ENCODE data around the gene TRMT10A.

TRMT10A gene, protein sequence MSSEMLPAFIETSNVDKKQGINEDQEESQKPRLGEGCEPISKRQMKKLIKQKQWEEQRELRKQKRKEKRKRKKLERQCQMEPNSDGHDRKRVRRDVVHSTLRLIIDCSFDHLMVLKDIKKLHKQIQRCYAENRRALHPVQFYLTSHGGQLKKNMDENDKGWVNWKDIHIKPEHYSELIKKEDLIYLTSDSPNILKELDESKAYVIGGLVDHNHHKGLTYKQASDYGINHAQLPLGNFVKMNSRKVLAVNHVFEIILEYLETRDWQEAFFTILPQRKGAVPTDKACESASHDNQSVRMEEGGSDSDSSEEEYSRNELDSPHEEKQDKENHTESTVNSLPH

DNA sequence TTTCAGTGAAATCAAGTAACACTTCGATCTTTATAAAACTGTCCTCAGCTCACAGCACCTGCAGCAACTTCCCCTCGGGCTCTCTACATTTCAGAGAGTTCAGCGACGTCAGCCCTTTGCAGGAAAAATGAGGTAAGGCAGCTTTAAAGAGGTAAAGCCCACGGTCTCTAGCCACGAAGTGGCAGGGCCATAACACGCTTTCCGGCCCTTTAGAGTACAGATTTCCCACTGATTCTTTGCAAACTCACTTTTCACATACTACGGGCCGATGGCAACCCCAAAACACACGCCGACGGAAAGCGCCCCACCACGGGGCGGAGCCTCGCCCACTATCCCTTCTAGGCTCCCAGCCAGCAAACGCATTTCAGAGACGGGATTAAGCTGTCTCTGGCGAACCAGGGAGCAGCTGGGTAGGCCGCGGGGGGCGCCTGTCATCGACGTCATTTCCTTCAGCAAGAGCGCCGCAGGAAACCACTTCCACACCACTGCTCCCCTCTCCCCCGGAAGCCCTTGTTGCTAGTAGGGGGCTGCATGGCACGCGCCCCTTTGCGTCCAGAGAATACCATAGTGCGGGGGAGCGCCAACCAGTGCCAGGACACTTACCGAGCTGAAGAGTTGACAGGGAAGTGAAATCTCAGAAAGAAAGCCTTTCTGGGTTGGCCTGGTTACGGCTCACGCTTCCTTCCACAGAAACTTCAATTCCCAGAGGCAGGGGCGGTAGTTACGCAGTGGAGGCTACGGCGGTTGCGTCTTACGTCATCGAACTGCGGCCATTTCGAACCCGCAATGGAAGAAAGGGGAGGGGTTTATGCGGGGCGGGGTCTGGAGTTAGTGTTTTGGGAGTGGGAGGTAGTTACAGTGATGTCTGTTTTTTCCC is at the start of gene TRMT10A:
TSS of gene TRMT10A (minus strand) at position 730 of the 877 bp plus-strand sequence. CDS start 4,701 bp downstream, outside the sequence.
- peak; percentile 58 for DNase-seq

DNA sequence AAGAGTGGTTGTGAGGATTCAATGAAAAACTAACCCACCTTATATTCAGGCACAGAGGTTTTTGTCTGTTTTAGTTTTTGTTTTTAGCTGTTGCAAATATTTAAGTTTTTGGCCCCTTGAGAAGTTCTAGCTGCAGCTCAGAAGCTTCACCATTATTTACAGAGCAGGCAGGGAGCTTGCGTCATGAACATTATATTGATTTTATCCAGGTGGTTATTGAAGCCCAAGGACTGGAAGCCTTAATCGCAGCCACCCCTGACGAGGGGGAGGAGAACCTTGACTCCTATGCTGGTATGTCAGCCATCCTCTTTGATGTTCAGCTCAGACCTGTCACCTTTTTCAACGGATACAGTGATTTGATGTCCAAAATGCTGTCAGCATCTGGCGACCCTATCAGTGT is 48.9 kb upstream of the TRMT10A start:
- DNase-seq, result no peak

DNA sequence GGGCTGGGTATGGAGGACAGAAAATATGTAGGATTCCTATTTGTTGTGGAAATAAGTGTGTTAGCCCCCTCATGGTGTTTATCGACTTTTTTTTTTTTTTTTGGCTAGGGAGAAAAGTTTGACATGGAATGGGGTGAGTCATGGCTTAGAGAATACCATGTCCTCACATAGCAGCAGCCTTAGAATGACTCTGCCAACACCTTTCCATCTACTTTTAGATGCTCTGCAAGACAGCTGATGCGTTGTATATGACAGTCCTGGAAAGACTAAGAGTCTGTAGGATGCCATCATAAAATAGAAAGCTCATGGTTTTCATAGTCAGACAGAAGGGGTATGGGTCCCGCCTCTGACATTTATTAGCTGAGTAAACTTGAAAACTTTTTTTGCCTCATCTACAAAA is 48.4 kb upstream of the TRMT10A start:
- no peak for DNase-seq

DNA sequence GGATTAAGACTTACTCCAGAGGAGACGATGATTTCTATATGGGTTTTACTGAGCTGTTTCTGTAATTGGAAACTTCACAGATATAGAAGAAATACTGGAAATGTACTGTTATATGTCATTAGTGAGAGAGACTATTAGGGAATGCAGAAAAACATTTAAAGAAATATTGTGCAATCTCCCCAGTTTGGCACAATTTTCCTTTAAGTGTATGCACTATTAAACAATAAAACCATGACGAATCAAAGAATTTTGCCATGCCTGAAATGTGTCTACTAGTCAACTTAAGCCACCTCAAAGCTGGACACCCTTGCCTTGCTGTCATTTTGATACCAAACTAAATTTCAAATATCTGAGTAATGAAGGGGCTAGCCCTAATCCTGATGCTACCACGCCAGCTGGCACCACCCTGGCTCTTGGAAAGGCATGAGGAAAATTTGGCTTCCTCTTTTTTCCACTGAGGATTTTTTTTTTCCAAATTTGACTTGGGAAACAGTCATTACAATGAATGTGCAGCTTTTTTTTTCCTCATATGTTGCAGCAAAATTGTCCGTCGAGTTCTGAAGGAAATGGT is 46.9 kb upstream of the TRMT10A start:
- DNase-seq, result no peak

GRCh38 chr4:99608417-99608816 is 44.6 kb upstream of the TRMT10A start:
- DNase-seq, result no peak

DNA sequence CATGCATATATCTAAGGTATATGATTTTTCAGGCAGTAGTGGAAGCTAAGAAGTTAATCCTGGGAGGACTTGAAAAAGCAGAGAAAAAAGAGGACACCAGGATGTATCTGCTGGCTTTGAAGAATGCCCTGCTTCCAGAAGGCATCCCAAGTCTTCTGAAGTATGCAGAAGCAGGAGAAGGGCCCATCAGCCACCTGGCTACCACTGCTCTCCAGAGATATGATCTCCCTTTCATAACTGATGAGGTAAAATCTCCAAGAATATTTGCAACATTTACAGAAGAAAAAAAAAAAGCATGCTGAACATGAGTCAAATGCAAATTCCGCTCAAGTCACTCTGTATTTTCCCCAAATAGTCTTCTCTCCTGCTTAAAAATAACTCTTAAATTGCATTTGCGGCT is 42.9 kb upstream of the TRMT10A start:
- no peak for DNase-seq

DNA sequence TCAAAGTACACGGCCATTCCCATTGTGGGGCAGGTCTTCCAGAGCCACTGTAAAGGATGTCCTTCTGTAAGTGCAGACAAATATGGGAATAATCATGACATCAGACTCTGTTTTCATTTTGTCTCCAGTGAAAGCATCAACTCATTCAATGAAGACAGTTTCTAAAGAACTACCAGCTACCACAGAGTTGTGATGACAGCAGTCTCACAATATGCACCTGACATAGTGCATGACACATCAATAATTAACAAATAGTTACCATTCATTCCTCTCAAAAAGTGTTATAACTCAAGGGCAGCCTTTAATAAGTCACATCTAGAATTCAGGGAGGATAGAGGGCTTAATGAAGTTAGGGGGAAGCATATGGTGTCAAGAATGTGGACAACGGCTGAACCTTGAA is 31.0 kb upstream of the TRMT10A start:
- DNase-seq, result no peak

- no peak for DNase-seq
These were observed 30.2 kb upstream of the TRMT10A start for GRCh38 chr4:99593781-99594641.

DNA sequence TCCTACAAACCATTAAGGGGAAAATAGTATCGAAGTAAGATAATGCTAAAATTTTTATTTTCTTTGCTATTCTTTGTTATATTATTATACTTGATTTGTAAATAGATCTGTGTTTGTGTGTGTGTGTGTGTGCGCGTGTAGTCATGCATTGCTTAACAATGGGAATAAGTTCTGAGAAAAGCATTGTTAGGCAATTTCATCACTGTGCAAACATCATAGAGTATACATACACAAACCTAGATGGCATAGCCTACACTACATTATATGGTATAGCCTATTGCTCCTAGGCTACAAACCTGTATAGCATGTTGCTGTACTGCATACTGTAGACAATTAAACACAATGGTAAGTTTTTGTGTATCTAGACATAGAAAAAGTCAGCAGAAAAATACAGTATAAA is 27.9 kb upstream of the TRMT10A start:
- no peak for DNase-seq

- DNase-seq, result no peak
These were observed 24.0 kb upstream of the TRMT10A start for GRCh38 chr4:99587803-99588202.

DNA sequence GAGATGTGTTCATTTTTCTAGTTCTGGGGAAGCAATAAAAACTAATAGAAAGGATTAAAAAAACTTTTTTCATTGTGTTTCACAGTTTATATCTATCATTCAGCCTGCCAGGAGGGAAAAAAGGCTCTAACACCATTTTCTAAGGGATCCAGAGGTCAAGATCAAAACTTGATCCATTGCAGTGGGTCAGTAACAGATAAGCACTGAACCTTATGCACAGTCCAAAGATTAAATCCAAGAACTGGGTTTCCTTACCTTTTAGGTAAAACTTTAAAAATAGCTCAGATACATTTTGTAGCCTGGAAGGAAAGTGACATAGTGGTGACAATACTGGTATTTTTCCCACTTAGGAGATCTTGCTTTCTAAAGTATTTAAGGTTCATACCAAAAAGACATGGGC is 23.5 kb upstream of the TRMT10A start:
- no peak for DNase-seq

- no peak for DNase-seq
These were observed 23.0 kb upstream of the TRMT10A start for GRCh38 chr4:99586797-99587196.

DNA sequence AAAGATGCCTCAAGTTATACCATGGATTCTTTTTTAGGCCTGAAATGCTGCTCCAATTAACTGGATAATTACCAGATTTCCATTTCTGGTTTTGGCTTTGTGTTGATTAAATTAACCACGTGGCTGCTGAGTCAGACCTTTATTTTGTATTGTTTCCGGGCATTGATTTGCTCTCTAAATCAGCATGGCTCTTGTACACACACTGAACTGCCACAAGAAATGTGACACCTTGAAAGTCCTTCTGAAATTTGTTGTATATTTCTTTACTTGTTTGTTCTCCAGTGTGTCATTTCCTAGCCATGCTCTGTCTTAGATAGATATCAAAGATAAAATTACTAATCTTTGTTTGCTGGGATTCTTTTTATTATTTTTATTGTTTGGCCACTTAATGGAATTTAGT is 22.5 kb upstream of the TRMT10A start:
- no peak for DNase-seq

- no peak for DNase-seq
These were observed 21.7 kb upstream of the TRMT10A start for GRCh38 chr4:99585516-99585915.

DNA sequence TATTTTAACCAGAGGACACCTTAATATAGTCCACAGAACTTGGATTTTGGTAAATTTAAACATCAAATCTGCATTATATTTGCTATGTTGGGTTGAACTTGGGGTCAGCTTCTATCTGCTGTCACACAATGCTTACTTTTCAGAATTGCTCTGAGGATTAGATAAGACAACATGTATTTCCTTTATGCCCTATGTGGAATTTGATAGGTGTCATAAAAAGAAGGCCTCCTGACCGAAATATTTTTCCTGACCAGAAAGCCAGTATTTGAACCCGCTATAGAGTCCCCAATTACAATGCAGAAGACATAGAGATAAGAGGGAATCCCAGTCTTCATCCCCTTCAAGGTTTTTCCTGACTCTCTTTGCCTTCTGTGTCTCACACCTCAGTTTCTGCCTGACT is 14.9 kb upstream of the TRMT10A start:
- no peak for DNase-seq

DNA sequence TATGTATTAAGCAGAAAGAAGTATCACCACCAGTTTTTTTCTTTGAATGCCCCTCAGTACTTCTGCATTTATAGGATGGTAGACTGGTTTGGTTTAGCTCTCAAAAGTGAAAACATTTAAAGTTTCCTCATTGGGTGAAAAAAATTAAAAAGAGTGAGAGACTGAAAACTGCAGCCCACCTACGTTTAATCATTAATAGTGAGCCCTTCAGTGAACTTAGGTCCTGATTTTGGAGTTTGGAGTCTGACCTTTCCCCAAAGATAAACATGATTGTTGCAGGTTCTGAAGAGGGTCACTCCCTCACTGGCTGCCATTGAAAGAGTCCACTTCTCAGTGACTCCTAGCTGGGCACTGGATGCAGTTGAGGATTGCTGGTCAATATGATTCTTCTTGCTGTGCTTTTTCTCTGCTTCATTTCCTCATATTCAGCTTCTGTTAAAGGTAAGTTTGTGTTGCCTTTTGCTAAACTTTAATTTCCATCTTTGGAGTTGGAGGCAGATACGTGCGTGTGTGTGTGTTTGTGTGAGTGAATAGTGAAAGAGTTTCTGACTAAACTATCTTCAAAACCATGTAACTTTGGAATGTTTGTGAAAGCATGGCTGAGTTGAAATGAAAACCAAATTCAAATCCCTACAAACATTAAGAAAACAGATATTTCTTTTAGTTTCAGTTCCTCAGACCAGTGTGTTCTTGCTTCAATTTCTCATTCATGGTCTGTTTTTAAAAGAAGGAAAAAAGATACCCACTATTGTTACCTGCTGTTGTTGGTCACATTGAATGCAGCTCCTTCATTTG is 10.9 kb upstream of the TRMT10A start, which contains the start of gene MTTP:
TSS of gene MTTP (plus strand) at position 295 of the 795 bp plus-strand sequence. CDS start at position 381, 86 bp downstream.
- no peak for DNase-seq

GRCh38 chr4:99573735-99574368 is 10.0 kb upstream of the TRMT10A start:
- peak; percentile 42 for DNase-seq

- DNase-seq, result peak; percentile 44
These were observed 8.8 kb upstream of the TRMT10A start for GRCh38 chr4:99572527-99573240.

DNA sequence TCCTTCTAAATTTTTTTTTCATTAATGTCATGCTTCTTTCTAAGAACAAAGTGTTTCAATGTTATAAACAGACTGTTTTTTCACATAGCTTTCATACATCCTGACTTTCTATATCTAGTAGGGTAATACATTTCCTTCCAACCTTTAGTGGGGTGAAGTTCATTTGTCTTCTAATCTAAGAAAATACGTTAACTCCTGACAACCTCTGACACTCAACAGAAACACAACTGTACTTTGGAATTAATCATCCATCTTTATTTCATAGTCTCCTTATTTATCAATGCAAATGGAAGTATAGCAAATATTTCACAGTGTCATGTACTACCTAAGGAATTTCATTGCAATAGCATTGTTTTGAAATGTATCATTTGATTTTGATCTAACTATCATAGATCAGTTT is 8.0 kb upstream of the TRMT10A start:
- DNase-seq, result no peak

- DNase-seq, result peak; percentile 42
These were observed 1.1 kb upstream of the TRMT10A start for GRCh38 chr4:99564921-99565320.

- DNase-seq, result no peak
These were observed 11.0 kb downstream of the TRMT10A start for GRCh38 chr4:99552872-99553271.

All from SHP77 treated with DMSO at 0.1 percent for 48 hours (cell line).